ENCODE results near the gene CACNA1G. TPM values are rescaled to one million over a fixed set of nuclear protein-coding genes. Genes with fewer than 3 reads are reported as not detected.

CACNA1G gene
- total and polyA plus RNA-seq, 7 donors = 0.02 to 0.24 (median 0.04) TPM; not detected in 2

- Histone ChIP-seq H3K36me3 (ENCODE audit: insufficient read depth in 1 of 2, low read depth in 1 of 2) (no peaks in the 10 kb centered on the region), H3K27ac (no peak overlapping the region), H3K27me3 (ENCODE audit: insufficient read depth in 3 of 3, low read length in 2 of 3) (peaks cover 0 to 3% (median 0%) of the 10 kb centered on the region in 3 donors), H3K4me3 (no peak overlapping the region), H3K4me1 (no peaks in the 10 kb centered on the region), H3K9me3 (no peaks in the 10 kb centered on the region)
- DNase-seq (no peak), ATAC-seq (no peak)
- intact Hi-C loops (cut with DNase I) = no loop called here
- TF ChIP-seq CTCF (IDR thresholded peaks at IDR 0.05) = no peak
- WGBS, 3 donors = 79 to 82% (median 80%) methylated on average over 34 of the region's 34 CpGs
These were observed 35.9 kb downstream of the CACNA1G start for GRCh38 chr17:50596191-50597037.

- Histone ChIP-seq H3K36me3 (ENCODE audit: insufficient read depth in 1 of 2, low read depth in 1 of 2) (no peaks in the 10 kb centered on the region), H3K4me3 (no peak overlapping the region), H3K27ac (no peak overlapping the region), H3K9me3 (no peaks in the 10 kb centered on the region), H3K27me3 (ENCODE audit: insufficient read depth in 3 of 3, low read length in 2 of 3) (peaks cover 0 to 3% (median 0%) of the 10 kb centered on the region in 3 donors), H3K4me1 (no peaks in the 10 kb centered on the region)
- WGBS, 3 donors = 69 to 79% (median 71%) methylated on average over 5 of the region's 5 CpGs
- TF ChIP-seq CTCF (IDR thresholded peaks at IDR 0.05) = no peak
- ATAC-seq (no peak), DNase-seq (no peak)
- intact Hi-C loops (cut with DNase I) = no loop called here
These were observed 38.0 kb downstream of the CACNA1G start for GRCh38 chr17:50598487-50598886.

GRCh38 chr17:50599606-50600005 is 39.1 kb downstream of the CACNA1G start:
- TF ChIP-seq CTCF (IDR thresholded peaks at IDR 0.05) = no peak
- intact Hi-C loops (cut with DNase I) = no loop called here
- Histone ChIP-seq H3K27me3 (ENCODE audit: insufficient read depth in 3 of 3, low read length in 2 of 3) (peaks cover 0 to 3% (median 0%) of the 10 kb centered on the region in 3 donors), H3K9me3 (no peaks in the 10 kb centered on the region), H3K36me3 (ENCODE audit: insufficient read depth in 1 of 2, low read depth in 1 of 2) (no peaks in the 10 kb centered on the region), H3K4me1 (no peaks in the 10 kb centered on the region), H3K27ac (no peak overlapping the region), H3K4me3 (no peak overlapping the region)
- WGBS, 3 donors = 83 to 89% (median 86%) methylated on average over 14 to 15 of the region's 15 CpGs
- ATAC-seq (no peak), DNase-seq (no peak)

GRCh38 chr17:50601823-50602375 is 41.4 kb downstream of the CACNA1G start:
- Histone ChIP-seq H3K36me3 (ENCODE audit: insufficient read depth in 1 of 2, low read depth in 1 of 2) (no peaks in the 10 kb centered on the region), H3K9me3 (no peaks in the 10 kb centered on the region), H3K27ac (no peak overlapping the region), H3K27me3 (ENCODE audit: insufficient read depth in 3 of 3, low read length in 2 of 3) (peaks cover 0 to 7% (median 0%) of the 10 kb centered on the region in 3 donors), H3K4me3 (no peak overlapping the region), H3K4me1 (no peaks in the 10 kb centered on the region)
- WGBS, 3 donors = 68 to 76% (median 74%) methylated on average over 13 of the region's 13 CpGs
- DNase-seq (no peak), ATAC-seq (no peak)
- TF ChIP-seq CTCF (IDR thresholded peaks at IDR 0.05) = no peak
- intact Hi-C loops (cut with DNase I) = no loop called here

Measured in psoas muscle (tissue), 8 donors.